ENCODE data around the gene ST6GALNAC2. TPM values are rescaled to one million over a fixed set of nuclear protein-coding genes. Genes with fewer than 3 reads are reported as not detected.
"Not testable (repeated sequence)": the region's sequence is repeated elsewhere in the genome, so short reads cannot be mapped to it uniquely, and the experiment has no call there.

The ST6GALNAC2 gene
- polyA plus RNA-seq, 1 donor (not counting 4 experiments of a cell fraction or from before 2014, with no cell fraction given) = 45.8 TPM

DNA sequence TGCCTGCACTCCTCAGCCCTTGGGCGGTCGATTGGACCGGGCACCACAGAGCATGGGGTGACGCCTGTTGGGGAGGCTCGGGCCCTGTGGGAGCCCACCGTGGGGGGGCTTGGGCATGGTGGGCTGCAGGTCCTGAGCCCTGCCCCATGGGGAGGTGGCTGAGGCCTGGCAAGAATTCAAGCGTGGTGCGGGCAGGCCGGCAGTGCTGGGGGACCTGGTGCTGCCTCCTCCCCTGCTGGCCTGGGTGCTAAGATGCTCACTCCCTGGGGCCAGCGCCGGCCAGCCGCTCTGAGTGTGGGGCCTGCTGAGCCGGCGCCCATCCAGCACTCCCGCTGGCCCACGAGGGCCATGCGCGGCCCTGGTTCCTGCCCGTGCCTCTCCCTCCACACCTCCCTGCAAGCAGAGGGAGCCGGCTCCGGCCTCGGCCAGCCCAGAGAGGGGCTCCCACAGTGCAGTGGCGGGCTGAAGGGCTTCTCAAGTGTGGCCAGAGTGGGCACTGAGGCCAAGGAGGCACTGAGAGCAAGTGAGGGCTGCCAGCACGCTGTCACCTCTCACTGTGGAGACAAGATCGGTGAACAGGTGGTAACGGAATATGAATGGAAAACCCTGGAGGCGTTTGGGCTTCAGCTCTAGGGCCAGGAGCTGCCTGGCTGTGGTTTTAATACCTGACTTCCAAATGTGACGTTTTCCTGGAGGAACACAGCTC, 29.4 kb upstream of the ST6GALNAC2 start:
- no peak for FAIRE-seq
- dilution Hi-C loops (cut with MboI; ENCODE audit: extremely low pct_ligation_motif_present, low sequenced_read_pairs) = no loop called here

DNA sequence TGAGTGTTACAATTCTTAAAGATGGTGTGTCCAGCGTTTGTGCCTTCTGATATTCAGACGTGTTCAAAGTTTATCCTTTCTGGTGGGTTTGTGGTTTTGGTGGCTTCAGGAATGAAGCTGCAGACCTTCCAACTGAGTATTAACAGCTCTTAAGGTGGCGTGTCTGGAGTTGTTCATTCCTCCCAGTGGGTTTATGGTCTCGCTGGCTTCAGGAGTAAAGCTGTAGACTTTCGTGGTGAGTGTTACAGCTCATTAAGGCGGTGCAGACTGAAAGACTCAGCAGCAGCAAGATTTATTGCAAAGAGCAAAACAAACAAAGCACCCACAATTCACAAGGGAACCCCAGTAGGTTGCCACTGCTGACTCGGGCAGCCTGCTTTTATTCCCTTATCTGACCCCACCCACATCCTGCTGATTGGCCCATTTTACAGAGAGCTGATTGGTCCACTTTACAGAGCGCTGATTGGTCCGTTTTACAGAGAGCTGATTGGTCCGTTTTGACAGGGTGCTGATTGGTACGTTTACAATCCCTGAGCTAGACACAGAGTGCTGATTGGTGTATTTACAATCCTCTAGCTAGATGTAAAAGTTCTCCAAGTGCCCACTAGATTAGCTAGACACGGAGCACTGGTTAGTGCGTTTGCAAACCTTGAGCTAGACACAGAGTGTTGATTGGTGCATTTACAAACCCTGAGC, 28.6 kb upstream of the ST6GALNAC2 start:
- H3K9me3 ChIP-seq (ENCODE audit: control insufficient read depth, low read depth, low read length); H3K27ac ChIP-seq (ENCODE audit: control insufficient read depth, insufficient read depth, low read length); H3K4me3 ChIP-seq (ENCODE audit: control insufficient read depth in 2 of 3, extremely low read depth in 1 of 3, insufficient read depth in 2 of 3, low read depth in 1 of 3, low read length in 3 of 3); FAIRE-seq; H3K4me2 ChIP-seq (ENCODE audit: control insufficient read depth, extremely low read depth, insufficient read depth, low read depth, low read length); dilution Hi-C loops (cut with MboI; ENCODE audit: extremely low pct_ligation_motif_present, low sequenced_read_pairs); H4K20me1 ChIP-seq (ENCODE audit: control insufficient read depth, extremely low read depth, insufficient read depth, low read length); H2AFZ ChIP-seq (ENCODE audit: control insufficient read depth, low read length); DNase-seq (ENCODE audit: low read depth, low spot score); H3K9ac ChIP-seq (ENCODE audit: control insufficient read depth, extremely low read depth, insufficient read depth, low read length); H3K79me2 ChIP-seq (ENCODE audit: control insufficient read depth, insufficient read depth, low read length); H3K27me3 ChIP-seq (ENCODE audit: control insufficient read depth, extremely low read depth, insufficient read depth, low read length); H3K9me1 ChIP-seq (ENCODE audit: control insufficient read depth, extremely low read depth, insufficient read depth, low read length); H3K36me3 ChIP-seq (ENCODE audit: control insufficient read depth in 2 of 2, extremely low read depth in 1 of 2, insufficient read depth in 2 of 2, low read length in 2 of 2): not testable (repeated sequence)
- peaks cover 11% of the 10 kb centered on the region for H3K4me1 ChIP-seq (ENCODE audit: control insufficient read depth, extremely low read depth, insufficient read depth, low read length)

More for the DNA sequence above, 29.4 kb upstream of the ST6GALNAC2 start:
- TF ChIP-seq EZH2 (IDR thresholded peaks at IDR 0.05; ENCODE audit: low read length) = no peak
- TF ChIP-seq, protein P1, sequence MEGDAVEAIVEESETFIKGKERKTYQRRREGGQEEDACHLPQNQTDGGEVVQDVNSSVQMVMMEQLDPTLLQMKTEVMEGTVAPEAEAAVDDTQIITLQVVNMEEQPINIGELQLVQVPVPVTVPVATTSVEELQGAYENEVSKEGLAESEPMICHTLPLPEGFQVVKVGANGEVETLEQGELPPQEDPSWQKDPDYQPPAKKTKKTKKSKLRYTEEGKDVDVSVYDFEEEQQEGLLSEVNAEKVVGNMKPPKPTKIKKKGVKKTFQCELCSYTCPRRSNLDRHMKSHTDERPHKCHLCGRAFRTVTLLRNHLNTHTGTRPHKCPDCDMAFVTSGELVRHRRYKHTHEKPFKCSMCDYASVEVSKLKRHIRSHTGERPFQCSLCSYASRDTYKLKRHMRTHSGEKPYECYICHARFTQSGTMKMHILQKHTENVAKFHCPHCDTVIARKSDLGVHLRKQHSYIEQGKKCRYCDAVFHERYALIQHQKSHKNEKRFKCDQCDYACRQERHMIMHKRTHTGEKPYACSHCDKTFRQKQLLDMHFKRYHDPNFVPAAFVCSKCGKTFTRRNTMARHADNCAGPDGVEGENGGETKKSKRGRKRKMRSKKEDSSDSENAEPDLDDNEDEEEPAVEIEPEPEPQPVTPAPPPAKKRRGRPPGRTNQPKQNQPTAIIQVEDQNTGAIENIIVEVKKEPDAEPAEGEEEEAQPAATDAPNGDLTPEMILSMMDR (optimal IDR thresholded peaks at IDR 0.05 in 1 of 3, IDR thresholded peaks at IDR 0.05 in 1 of 3, conservative IDR thresholded peaks at IDR 0.05 in 1 of 3; ENCODE audit: extremely low read depth in 1 of 3, insufficient read depth in 2 of 3, low read length in 3 of 3) = no peak
- no peaks in the 10 kb centered on the region for H3K9me1 ChIP-seq (ENCODE audit: control insufficient read depth, extremely low read depth, insufficient read depth, low read length)
- no peak overlapping the region for H3K27ac ChIP-seq (ENCODE audit: control insufficient read depth, insufficient read depth, low read length)
- no peak for DNase-seq (ENCODE audit: low read depth, low spot score)
- H3K4me2 ChIP-seq (ENCODE audit: control insufficient read depth, extremely low read depth, insufficient read depth, low read depth, low read length) = no peak overlapping the region
- no peaks in the 10 kb centered on the region for H3K27me3 ChIP-seq (ENCODE audit: control insufficient read depth, extremely low read depth, insufficient read depth, low read length)
- no peak overlapping the region for H3K4me3 ChIP-seq (ENCODE audit: control insufficient read depth in 2 of 3, extremely low read depth in 1 of 3, insufficient read depth in 2 of 3, low read depth in 1 of 3, low read length in 3 of 3)
- H3K9ac ChIP-seq (ENCODE audit: control insufficient read depth, extremely low read depth, insufficient read depth, low read length) = no peak overlapping the region
- H3K9me3 ChIP-seq (ENCODE audit: control insufficient read depth, low read depth, low read length) = no peaks in the 10 kb centered on the region
- no peaks in the 10 kb centered on the region for H3K79me2 ChIP-seq (ENCODE audit: control insufficient read depth, insufficient read depth, low read length)
- H4K20me1 ChIP-seq (ENCODE audit: control insufficient read depth, extremely low read depth, insufficient read depth, low read length) = no peaks in the 10 kb centered on the region
- peaks cover 11% of the 10 kb centered on the region for H3K4me1 ChIP-seq (ENCODE audit: control insufficient read depth, extremely low read depth, insufficient read depth, low read length)
- H2AFZ ChIP-seq (ENCODE audit: control insufficient read depth, low read length) = no peak overlapping the region
- H3K36me3 ChIP-seq (ENCODE audit: control insufficient read depth in 2 of 2, extremely low read depth in 1 of 2, insufficient read depth in 2 of 2, low read length in 2 of 2) = no peaks in the 10 kb centered on the region
